Upper lobe of left lung (tissue), 6 donors: ENCODE data around the gene C1QL4. TPM values are rescaled to one million over a fixed set of nuclear protein-coding genes. Genes with fewer than 3 reads are reported as not detected.

Source experiments
- ATAC-seq, 2 donors: fragments of 200-7000 bp; cut with Tn5 transposase; one replicate each; pipeline ENCODE4 v1.9.1; 2022; ENCODE audit warnings: mild to moderate bottlenecking in 2 of 2, moderate library complexity in 2 of 2; ENCODE audit not compliant: low FRiP score in 2 of 2
- DNase-seq, 2 donors: peaks; one replicate each; pipeline ENCODE4 v3.0.0-alpha.2; 2019 to 2020
- H3K27ac ChIP-seq, 4 donors: fragments of 200-600 bp; sonication (generic); one replicate each; pipeline ENCODE4 v1.5.1; 2016 to 2019
- H3K27me3 ChIP-seq, 4 donors: fragments of 200-600 bp; sonication (generic); one replicate each; pipeline ENCODE4 v1.5.1; 2017 to 2019
- H3K36me3 ChIP-seq, 4 donors: fragments of 200-600 bp; sonication (generic); one replicate each; pipeline ENCODE4 v1.5.1; 2016 to 2019
- H3K4me1 ChIP-seq, 4 donors: fragments of 200-600 bp; sonication (generic); one replicate each; pipeline ENCODE4 v1.5.1; 2018 to 2019
- H3K4me3 ChIP-seq, 4 donors: fragments of 200-600 bp; sonication (generic); one replicate each; pipeline ENCODE4 v1.5.1; 2017 to 2019; ENCODE audit warnings: mild to moderate bottlenecking in 2 of 4, moderate library complexity in 1 of 4
- H3K9me3 ChIP-seq, 4 donors: fragments of 200-600 bp; sonication (generic); one replicate each; pipeline ENCODE4 v1.5.1; 2018 to 2019
- EP300 ChIP-seq, 4 donors: sonication (generic); formaldehyde crosslinking; IDR thresholded peaks; one replicate each; pipeline ENCODE4 v1.5.1; 2017; ENCODE audit warnings: antibody characterized with exemption in 4 of 4, control low read depth in 2 of 4
- POLR2A ChIP-seq, 4 donors: fragments of 450-650 bp; IDR thresholded peaks; one replicate each; pipeline ENCODE4 v1.5.1; 2016 to 2017; ENCODE audit warnings: antibody characterized with exemption in 4 of 4, mild to moderate bottlenecking in 2 of 4
- POLR2AphosphoS5 ChIP-seq, 2 donors: sonication (generic); formaldehyde crosslinking; IDR thresholded peaks; one replicate each; pipeline ENCODE4 v1.5.1; 2017; ENCODE audit warnings: antibody characterized with exemption in 2 of 2
- WGBS, 2 donors: methylation state at CpG; one replicate each; pipeline ENCODE4 v1.1.5; 2017 to 2018; 5-methylcytosine and 5-hydroxymethylcytosine counted together
- total RNA-seq, 6 donors: library from RNA; depleted of rRNA in 4 of 6; stranded (reverse); fragments of >200 nt in 4 of 6; gene quantifications; one replicate each; pipeline versions ENCODE4 v1.1.0 to v1.2.1, GENCODE V29; 2016 to 2021
- TF ChIP-seq, protein P1 (sequence below), 6 experiments: fragments of 450-650 bp in 4 of 6; fragments of 200-600 bp in 2 of 6; sonication (generic) in 2 of 6; IDR thresholded peaks; one replicate each; pipeline ENCODE4 v1.5.1; 2016 to 2019; ENCODE audit warnings: antibody characterized with exemption in 6 of 6
- donor health status: DM: no; HTN: no; CAD: no; lungs with moderate emphysema.
- donor health status: DM: no; HTN: yes; CAD: no; lungs with severe emphysema.

The C1QL4 gene
- total RNA-seq, 6 donors from 2014 or later: not detected

- Histone ChIP-seq H3K27me3 (peaks cover 0 to 42% (median 34%) of the 10 kb centered on the region in 4 donors), H3K4me1 (peaks cover 21 to 46% (median 29%) of the 10 kb centered on the region in 4 donors), H3K9me3 (no peaks in the 10 kb centered on the region), H3K4me3 (peak overlapping the region in 3 of 4 donors; percentile 6 to 27 (median 12)), H3K36me3 (no peaks in the 10 kb centered on the region), H3K27ac (no peak overlapping the region)
- no peak for TF ChIP-seq EP300 (IDR thresholded peaks at IDR 0.05)
- TF ChIP-seq, protein P1, sequence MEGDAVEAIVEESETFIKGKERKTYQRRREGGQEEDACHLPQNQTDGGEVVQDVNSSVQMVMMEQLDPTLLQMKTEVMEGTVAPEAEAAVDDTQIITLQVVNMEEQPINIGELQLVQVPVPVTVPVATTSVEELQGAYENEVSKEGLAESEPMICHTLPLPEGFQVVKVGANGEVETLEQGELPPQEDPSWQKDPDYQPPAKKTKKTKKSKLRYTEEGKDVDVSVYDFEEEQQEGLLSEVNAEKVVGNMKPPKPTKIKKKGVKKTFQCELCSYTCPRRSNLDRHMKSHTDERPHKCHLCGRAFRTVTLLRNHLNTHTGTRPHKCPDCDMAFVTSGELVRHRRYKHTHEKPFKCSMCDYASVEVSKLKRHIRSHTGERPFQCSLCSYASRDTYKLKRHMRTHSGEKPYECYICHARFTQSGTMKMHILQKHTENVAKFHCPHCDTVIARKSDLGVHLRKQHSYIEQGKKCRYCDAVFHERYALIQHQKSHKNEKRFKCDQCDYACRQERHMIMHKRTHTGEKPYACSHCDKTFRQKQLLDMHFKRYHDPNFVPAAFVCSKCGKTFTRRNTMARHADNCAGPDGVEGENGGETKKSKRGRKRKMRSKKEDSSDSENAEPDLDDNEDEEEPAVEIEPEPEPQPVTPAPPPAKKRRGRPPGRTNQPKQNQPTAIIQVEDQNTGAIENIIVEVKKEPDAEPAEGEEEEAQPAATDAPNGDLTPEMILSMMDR (IDR thresholded peaks at IDR 0.05): peak; percentile 58 to 80 (median 68)
- TF ChIP-seq POLR2AphosphoS5 (IDR thresholded peaks at IDR 0.05): no peak
- no peak for TF ChIP-seq POLR2A (IDR thresholded peaks at IDR 0.05)
- ATAC-seq (peak in 1 of 2 donors; percentile 56), DNase-seq (peak; percentile 58 to 91)
- 20 to 23% methylated on average over 13 to 53 of the region's 54 CpGs for WGBS, 2 donors
Measured at GRCh38 chr12:49296034-49296835, 40.8 kb downstream of the C1QL4 start.

GRCh38 chr12:49295082-49295936 is 41.7 kb downstream of the C1QL4 start, which contains the start of gene PRPH:
Gene PRPH (plus strand): TSS chr12:49295147. CDS start chr12:49295201, 54 bp downstream.
- no peaks in the 10 kb centered on the region for H3K9me3 ChIP-seq
- DNase-seq (peak in 1 of 2 donors; percentile 87), ATAC-seq (peak in 1 of 2 donors; percentile 7)
- TF ChIP-seq POLR2A (IDR thresholded peaks at IDR 0.05): no peak
- TF ChIP-seq EP300 (IDR thresholded peaks at IDR 0.05): no peak
- peaks cover 21 to 46% (median 29%) of the 10 kb centered on the region in 4 donors for H3K4me1 ChIP-seq
- 26 to 52% methylated on average over 13 to 70 of the region's 82 CpGs for WGBS, 2 donors
- peaks cover 0 to 42% (median 34%) of the 10 kb centered on the region in 4 donors for H3K27me3 ChIP-seq
- no peak within 1 kb of the TSS for H3K4me3 ChIP-seq
- no peaks in the 10 kb centered on the region for H3K36me3 ChIP-seq
- no peak within 1 kb of the TSS for H3K27ac ChIP-seq

- no peak for TF ChIP-seq POLR2AphosphoS5 (IDR thresholded peaks at IDR 0.05)
- TF ChIP-seq EP300 (IDR thresholded peaks at IDR 0.05): no peak
- TF ChIP-seq, protein P1 (IDR thresholded peaks at IDR 0.05): no peak
- TF ChIP-seq POLR2A (IDR thresholded peaks at IDR 0.05): no peak
- no peak overlapping the region for H3K4me3 ChIP-seq
- H3K27me3 ChIP-seq: peaks cover 0 to 42% (median 34%) of the 10 kb centered on the region in 4 donors
- 67 to 71% methylated on average over 1 to 5 of the region's 5 CpGs for WGBS, 2 donors
- no peaks in the 10 kb centered on the region for H3K36me3 ChIP-seq
- DNase-seq: no peak
- no peak overlapping the region for H3K27ac ChIP-seq
- ATAC-seq: no peak
- peaks cover 21 to 46% (median 29%) of the 10 kb centered on the region in 4 donors for H3K4me1 ChIP-seq
- H3K9me3 ChIP-seq: no peaks in the 10 kb centered on the region
Measured at GRCh38 chr12:49294804-49295081, 42.2 kb downstream of the C1QL4 start.

DNA sequence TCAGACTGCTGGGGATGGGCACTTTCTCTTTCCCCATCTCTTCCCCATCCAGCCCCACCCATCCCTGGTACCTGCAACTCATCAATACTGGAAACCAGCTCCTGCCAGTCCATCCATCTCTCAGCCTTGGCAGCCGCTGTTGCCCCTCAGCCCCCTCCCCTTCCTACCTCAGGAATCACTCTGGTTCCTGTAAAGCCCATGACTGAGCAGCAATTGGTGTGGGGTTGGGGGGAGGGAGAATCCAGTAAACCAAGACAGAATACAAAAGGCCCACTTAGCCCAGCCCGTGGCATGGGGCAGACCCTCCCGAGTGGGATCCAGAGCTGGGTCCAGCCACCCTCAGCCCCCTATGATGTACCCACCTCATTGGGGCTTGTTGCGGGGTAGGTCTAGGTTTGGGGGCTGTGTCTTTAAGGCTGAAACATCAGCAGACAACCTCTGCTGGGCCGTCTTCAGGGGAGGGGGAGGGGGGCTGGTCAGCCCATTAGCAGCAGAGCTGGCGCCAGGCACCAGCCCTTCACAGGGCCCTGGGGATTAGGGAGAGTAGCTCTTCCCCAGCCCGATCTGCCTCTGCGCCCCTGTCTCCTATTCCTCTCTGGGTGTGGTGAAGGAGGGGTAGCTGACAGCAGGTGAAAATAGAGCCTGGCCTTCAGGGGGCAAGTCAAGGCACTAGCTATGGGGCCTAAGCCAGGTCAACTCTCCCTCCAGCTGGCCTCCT is 42.7 kb downstream of the C1QL4 start:
- peaks cover 21 to 46% (median 29%) of the 10 kb centered on the region in 4 donors for H3K4me1 ChIP-seq
- TF ChIP-seq, protein P1 (IDR thresholded peaks at IDR 0.05): no peak
- TF ChIP-seq EP300 (IDR thresholded peaks at IDR 0.05) (no peak), POLR2AphosphoS5 (IDR thresholded peaks at IDR 0.05) (no peak), POLR2A (IDR thresholded peaks at IDR 0.05) (no peak)
- H3K27me3 ChIP-seq: peaks cover 0 to 42% (median 34%) of the 10 kb centered on the region in 4 donors
- WGBS, 2 donors: 40 to 77% methylated on average over 1 to 8 of the region's 8 CpGs
- no peak overlapping the region for H3K4me3 ChIP-seq
- no peaks in the 10 kb centered on the region for H3K9me3 ChIP-seq
- ATAC-seq (no peak), DNase-seq (no peak)
- peak overlapping the region in 1 of 4 donors; percentile 28 for H3K27ac ChIP-seq
- H3K36me3 ChIP-seq: no peaks in the 10 kb centered on the region
